M059J (cell line): ENCODE measurements around the gene PDLIM4. TPM values are rescaled to one million over a fixed set of nuclear protein-coding genes. Genes with fewer than 3 reads are reported as not detected.

Source experiments
- DNase-seq: peaks from one replicate; pipeline ENCODE4 v3.0.0-alpha.2; 2012; ENCODE audit warnings: low read depth
- total RNA-seq: library from RNA; depleted of rRNA; stranded (reverse); fragments of >200 nt; shearing (Covaris generic); gene quantifications from 2 replicates; pipeline ENCODE4 v1.2.3, GENCODE V29; 2014

The PDLIM4 gene
- total RNA-seq, 1 experiment from 2014 or later, result 11.7 TPM

- DNase-seq, result peak; percentile 41
These were observed 26.0 kb downstream of the PDLIM4 start for GRCh38 chr5:132283423-132284043.

DNA sequence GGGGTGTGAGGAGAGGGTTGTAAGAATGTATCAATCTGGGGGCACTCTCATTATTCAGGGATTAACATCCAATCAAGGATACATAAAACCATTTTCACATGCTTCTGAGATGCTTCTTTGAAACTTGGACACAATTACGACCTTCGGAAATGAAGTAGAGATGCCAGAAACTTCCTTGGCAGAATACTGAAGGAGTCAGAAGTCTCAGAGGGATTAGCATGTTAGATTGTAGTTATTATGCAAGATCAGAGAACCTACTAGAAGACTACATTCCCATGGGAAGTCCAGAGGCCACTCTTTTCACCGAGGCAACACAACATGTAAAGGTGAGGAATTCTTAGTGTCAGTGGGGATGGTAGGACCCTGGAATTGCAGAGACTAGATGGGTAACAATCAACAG is 31.6 kb downstream of the PDLIM4 start:
- no peak for DNase-seq

GRCh38 chr5:132291026-132291425 is 33.5 kb downstream of the PDLIM4 start:
- DNase-seq, result no peak

DNA sequence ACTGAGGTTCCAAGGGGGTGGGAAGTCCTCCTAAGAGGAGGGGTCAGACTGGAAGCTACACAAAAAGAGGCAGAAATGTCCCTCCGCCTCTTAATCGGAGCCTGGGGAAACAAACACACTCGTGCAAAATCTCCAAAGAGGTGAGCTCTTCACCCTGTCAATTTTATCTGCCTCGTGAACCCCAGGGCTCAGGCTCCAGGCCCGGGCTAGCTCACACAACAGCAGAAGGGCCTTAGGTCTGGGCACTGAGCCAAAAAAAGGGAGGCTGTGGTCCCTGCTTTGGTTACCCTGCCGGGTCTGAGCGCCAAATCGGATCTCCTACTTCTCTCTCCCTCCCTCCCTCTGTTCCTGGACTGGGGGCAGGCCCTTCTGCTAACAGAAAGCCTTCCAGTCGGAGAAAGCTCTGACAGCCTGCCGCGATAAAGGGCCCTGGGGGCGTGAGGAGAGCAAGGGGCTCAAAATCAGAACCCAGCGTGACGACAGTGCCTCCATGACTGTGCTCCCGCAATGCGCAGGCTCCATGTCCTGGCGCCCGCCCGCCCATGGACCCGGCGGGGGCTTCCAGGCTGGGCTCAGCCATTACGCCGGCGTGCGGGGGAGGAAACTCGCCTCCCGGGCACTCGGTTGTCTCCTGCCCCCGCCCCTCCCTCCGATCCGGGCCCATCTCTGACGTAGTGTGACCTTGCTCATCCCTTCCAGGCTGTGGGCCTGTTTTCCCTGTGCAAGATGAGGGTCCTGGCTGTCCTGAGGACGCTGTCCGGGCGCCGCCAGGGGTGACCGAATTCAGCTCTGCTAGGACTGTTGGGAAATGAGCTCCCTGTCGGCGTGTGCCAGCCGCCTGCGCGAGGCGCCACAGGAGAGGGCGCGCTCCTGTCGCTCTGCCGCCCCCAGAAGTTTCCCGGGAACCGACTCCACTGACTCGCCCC is 35.8 kb downstream of the PDLIM4 start:
- peak; percentile 91 for DNase-seq

- peak; percentile 95 for DNase-seq
These were observed 36.7 kb downstream of the PDLIM4 start, which contains the start of gene SLC22A4 for GRCh38 chr5:132293992-132294727. SLC22A4 (plus strand) TSS chr5:132294394; CDS start chr5:132294617, 223 bp downstream.

- peak; percentile 94 for DNase-seq
These were observed 37.4 kb downstream of the PDLIM4 start for GRCh38 chr5:132294728-132295504.

- peak; percentile 44 for DNase-seq
These were observed 38.3 kb downstream of the PDLIM4 start for GRCh38 chr5:132295505-132296411.

GRCh38 chr5:132296412-132297016 is 39.0 kb downstream of the PDLIM4 start:
- DNase-seq, result no peak

- DNase-seq, result no peak
These were observed 39.9 kb downstream of the PDLIM4 start for GRCh38 chr5:132297211-132297940.

- DNase-seq, result no peak
These were observed 41.1 kb downstream of the PDLIM4 start for GRCh38 chr5:132298298-132299212.

- peak; percentile 68 for DNase-seq
These were observed 42.4 kb downstream of the PDLIM4 start for GRCh38 chr5:132299917-132300316.

DNA sequence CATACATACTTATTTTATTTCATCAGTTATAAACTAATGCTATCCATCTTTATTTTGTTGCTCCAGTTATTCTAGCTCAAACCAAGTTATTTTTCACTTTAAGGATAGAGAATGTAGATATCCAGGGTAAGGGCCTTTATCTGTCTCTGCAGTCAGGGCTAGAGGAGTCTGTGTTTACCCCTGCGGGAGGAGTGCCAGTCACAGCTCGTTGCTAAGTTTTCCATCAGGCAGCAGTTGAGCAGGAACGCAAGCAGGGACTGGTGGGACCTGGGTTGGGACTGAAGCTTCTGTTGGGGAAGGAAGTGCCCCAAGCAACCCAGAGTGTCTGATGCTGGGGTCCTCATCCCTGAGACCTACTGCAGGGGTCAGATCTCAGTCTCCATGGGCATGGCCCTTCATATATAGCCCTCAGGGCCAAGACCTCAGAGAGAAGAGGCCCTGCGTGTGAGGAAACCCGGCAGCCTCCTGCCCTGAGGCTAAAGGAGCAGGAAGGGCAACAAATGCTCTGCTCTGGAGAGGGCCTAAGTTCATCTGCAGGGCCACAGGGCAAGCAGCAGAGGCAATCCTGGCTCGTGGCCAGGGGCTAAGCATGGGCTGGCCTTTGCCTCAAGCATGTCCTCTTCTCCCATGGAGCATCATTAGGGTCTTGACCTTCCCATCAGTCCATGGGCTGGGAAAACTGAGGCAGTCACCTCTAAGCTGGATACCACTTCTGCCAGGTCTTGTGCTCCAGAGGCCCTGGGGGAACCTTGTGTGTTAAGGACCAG is 43.3 kb downstream of the PDLIM4 start:
- DNase-seq, result no peak

DNA sequence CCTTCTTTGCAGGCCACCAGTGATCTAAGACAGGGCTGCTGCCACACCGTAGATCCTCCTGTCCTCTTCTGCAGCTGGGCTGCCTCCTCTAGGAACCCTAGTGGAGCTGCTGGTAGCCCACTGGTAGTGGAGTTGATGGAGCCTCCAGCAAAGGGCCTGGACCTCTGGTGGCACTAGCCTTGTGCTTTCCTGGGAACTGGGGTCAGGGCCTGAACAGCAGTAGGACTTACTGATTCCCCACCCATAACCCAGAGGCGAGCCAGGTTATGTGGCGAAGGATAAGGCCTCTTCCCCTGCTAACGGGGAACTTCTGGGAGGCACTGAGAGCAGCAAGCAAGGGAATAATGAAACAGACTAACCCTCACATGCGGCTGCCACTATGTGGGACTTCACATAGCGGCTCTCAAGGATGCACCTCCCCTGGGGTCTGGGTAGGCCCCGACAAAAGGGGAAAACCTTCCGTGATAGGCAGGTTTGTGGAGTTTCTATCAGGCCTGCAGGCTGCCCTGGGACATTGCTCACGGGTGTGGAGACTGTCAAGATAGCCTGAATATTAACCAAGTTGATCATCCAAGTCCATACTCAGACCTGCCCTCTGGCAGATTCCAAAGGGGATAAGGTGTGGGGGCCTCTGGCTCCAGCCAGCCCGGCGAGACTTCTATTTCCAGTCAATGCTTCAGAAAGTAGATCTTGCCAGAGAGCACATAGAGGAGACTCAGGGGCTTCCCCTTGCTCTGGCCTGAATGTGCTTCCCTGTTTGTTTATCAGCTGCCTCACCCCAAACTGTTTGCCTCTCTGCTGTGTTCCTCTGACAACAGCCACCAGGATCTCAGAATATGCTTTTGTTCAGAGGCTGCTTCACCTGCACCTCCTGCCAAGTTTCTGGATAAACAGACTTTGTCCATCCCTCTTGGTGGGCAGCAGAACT is 44.1 kb downstream of the PDLIM4 start:
- no peak for DNase-seq

DNA sequence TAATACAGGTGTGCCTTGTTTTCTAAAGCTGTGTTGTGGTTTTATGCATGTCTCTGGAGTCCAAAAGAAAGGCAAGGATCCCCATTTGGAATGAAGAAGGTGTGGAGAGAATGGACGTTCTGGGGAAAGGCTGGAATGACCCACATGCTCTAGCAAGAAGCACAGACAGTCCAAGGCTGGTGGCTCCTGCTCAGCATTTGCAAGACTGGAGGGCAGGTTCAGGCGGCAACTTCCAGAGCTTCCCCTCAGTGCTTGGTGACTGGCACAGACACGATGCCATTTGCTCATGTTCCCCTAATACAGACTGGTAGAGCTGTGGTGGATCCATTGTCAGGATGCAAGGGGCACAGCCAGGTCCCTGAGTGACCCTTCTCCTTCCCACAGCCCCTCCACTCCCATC is 44.9 kb downstream of the PDLIM4 start:
- no peak for DNase-seq

DNA sequence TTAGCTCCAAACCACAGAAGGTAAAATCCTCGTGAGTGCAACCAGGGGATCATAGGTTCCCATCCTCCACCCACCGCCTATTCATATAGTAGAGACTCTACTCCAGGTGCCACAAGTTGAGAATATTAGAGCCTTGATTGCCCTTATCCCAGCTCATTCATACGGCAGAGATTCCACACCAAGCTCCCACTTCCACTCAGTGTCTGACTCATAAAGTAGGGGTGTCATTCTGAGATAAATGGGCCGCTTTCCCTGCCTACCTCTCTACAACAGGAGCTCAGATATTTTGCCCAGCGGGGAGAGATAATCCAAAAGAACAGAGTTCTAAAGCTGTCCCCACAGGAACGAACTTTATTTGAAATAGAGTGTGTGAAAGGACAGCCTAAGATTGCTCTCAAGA is 46.1 kb downstream of the PDLIM4 start:
- DNase-seq, result no peak

GRCh38 chr5:132305420-132305819 is 47.9 kb downstream of the PDLIM4 start:
- DNase-seq, result no peak
